ENCODE measurements around the gene GRM4. TPM values are rescaled to one million over a fixed set of nuclear protein-coding genes. Genes with fewer than 3 reads are reported as not detected.

The GRM4 gene
- total RNA-seq, 2 donors from 2014 or later: 0.07 TPM; not detected in 1

DNA sequence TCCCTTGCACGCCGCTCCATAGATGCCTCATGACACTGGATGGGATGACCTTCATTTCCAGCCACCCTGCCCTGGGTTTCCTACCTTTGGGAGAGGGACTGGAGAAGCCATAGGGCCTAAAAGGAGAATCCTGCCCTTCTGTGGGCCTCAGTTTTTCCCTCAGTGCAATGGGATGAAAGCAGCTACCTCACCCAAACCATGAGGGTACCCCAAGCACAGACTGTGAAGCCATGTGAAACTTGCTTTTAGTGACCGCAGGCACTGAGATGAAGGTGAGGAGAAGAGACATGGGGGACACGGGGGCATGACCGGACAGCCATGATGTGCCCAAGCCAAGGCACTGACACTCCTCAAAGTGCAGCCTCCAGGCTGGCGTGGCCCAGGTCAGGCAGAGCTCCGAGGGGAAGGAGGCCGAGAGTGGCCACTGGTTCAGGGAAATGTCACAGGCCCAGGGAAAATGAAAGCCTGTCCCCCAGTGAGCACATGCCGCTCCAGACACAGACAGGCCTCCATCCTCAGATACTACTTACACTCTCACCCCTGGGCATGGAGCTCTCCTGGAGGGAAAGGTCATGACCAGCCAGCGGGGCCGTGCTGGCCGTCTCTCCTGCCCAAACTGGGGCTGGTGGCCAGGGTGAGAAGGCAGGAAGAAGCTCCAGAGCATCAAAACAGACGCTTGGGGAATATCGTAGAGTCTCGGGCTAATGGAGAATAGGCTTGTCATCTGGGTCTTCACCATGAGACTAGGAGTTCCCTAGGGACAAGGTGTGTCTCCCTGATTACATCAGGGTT, 116.2 kb downstream of the GRM4 start:
- TF ChIP-seq, protein P1, sequence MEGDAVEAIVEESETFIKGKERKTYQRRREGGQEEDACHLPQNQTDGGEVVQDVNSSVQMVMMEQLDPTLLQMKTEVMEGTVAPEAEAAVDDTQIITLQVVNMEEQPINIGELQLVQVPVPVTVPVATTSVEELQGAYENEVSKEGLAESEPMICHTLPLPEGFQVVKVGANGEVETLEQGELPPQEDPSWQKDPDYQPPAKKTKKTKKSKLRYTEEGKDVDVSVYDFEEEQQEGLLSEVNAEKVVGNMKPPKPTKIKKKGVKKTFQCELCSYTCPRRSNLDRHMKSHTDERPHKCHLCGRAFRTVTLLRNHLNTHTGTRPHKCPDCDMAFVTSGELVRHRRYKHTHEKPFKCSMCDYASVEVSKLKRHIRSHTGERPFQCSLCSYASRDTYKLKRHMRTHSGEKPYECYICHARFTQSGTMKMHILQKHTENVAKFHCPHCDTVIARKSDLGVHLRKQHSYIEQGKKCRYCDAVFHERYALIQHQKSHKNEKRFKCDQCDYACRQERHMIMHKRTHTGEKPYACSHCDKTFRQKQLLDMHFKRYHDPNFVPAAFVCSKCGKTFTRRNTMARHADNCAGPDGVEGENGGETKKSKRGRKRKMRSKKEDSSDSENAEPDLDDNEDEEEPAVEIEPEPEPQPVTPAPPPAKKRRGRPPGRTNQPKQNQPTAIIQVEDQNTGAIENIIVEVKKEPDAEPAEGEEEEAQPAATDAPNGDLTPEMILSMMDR (IDR thresholded peaks at IDR 0.05): no peak
- H3K4me3 ChIP-seq: no peak overlapping the region
- no peaks in the 10 kb centered on the region for H3K27me3 ChIP-seq
- DNase-seq: no peak
- no peaks in the 10 kb centered on the region for H3K36me3 ChIP-seq
- intact Hi-C loops (cut with DNase I): loop anchor here (5.0 kb wide), 2 partner anchors 62 to 177 kb away; no protein-coding TSS in a partner anchor
- H3K4me1 ChIP-seq: no peaks in the 10 kb centered on the region
- no peak overlapping the region for H3K9ac ChIP-seq (ENCODE audit: low read depth in 2 of 2, low read length in 2 of 2)
- H3K27ac ChIP-seq: no peak overlapping the region
- H3K9me3 ChIP-seq: no peaks in the 10 kb centered on the region

DNA sequence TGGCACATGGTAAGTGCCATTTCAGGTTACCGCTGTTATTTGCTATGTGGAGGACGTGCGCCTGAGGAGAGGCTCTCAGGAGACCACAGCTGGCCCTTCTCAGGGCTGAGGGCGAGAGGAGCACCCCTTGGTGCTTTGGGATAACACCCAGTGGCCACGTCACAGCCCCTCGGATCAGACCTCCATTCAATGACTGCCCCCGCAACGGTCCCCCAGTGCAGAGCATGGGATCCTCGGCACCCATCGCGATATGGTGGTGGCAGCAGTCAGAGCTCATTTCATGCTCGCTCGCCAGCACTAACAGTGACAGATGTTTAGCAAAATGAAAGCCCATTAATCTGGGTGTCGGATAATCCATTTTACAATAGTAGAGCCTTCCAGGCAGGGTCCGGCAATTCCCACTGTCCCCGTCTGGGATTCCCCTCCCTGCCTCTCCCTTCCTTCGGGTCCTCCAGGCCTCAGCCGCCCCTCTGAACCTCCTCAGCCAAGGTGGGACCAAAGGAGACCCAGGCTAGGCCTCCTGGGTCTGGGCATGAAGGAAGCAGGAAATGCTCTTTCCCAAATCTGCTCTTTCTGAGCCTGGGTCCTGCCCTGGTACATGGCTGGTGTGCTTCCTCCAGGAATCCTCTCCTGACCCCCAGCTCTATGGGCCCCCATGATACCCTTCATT, 117.1 kb downstream of the GRM4 start:
- TF ChIP-seq, protein P1 (IDR thresholded peaks at IDR 0.05): no peak
- intact Hi-C loops (cut with DNase I): loop anchor here (5.0 kb wide), 2 partner anchors 62 to 177 kb away; no protein-coding TSS in a partner anchor
- H3K27ac ChIP-seq: no peak overlapping the region
- no peaks in the 10 kb centered on the region for H3K36me3 ChIP-seq
- DNase-seq: no peak
- H3K4me1 ChIP-seq: no peaks in the 10 kb centered on the region
- no peak overlapping the region for H3K9ac ChIP-seq (ENCODE audit: low read depth in 2 of 2, low read length in 2 of 2)
- no peak overlapping the region for H3K4me3 ChIP-seq
- H3K27me3 ChIP-seq: no peaks in the 10 kb centered on the region
- H3K9me3 ChIP-seq: no peaks in the 10 kb centered on the region

DNA sequence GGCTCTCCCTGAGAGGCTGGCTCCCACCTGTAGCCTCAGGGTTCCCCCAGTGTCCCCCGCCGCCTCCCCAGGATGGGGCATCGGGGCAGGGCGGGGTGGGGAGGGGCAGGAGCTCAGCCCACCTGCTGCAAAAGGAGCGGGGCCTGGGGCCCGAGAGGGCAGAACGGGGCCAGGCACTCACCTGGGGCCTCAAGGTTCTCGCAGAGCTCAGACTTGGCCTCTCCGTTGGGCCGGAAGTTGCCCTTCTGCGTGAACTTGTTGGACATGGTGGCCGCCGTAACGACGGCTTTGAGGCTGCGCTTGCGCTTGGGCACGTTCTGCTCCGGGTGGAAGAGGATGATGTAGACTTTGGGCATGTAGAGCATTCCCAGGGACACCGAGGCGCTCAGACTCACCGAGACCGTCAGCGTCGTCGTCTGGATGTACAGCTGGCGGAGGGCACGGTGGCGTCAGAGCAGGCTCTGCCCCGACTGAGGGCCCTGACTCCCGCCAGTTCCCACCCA, 117.9 kb downstream of the GRM4 start:
- no peaks in the 10 kb centered on the region for H3K27me3 ChIP-seq
- intact Hi-C loops (cut with DNase I): loop anchor here (2.0 to 5.0 kb wide), 3 partner anchors 61 to 257 kb away; no protein-coding TSS in a partner anchor
- no peaks in the 10 kb centered on the region for H3K9me3 ChIP-seq

DNA sequence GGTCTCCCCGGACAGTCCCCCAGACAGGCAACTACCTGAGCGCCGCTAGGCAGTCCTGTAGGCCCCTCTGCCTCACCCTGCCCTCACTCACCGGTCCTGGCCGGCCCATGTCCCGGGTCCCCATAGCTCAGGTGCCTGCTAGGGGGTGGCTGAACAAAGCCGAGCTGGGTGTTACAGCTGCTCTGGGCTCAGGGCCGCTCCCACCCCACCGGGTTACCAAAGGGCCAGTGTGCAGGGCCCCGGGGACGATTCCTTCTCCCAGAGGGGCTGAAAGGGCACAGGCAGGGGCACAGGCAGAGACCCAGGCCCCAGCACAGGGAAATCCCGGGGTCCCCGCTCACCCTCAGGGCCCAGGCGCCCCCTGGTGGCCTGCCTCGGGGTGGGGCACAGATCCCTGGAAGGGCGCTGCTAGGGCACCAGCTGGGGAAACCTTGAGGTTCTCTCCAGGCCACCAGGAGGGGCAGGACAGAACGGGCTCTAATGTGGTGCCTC, 118.4 kb downstream of the GRM4 start:
- no peak overlapping the region for H3K4me3 ChIP-seq
- H3K9me3 ChIP-seq: no peaks in the 10 kb centered on the region
- no peak overlapping the region for H3K27ac ChIP-seq
- peak; percentile 72 for DNase-seq
- H3K4me1 ChIP-seq: no peaks in the 10 kb centered on the region
- intact Hi-C loops (cut with DNase I): loop anchor here (2.0 to 5.0 kb wide), 3 partner anchors 60 to 257 kb away; no protein-coding TSS in a partner anchor
- no peaks in the 10 kb centered on the region for H3K27me3 ChIP-seq
- H3K36me3 ChIP-seq: no peaks in the 10 kb centered on the region
- no peak overlapping the region for H3K9ac ChIP-seq (ENCODE audit: low read depth in 2 of 2, low read length in 2 of 2)
- TF ChIP-seq, protein P1 (IDR thresholded peaks at IDR 0.05): peak; percentile 88

More for the DNA sequence above, 117.9 kb downstream of the GRM4 start:
- Histone ChIP-seq H3K9ac (ENCODE audit: low read depth in 2 of 2, low read length in 2 of 2) (no peak overlapping the region), H3K36me3 (no peaks in the 10 kb centered on the region), H3K4me1 (no peaks in the 10 kb centered on the region), H3K27ac (no peak overlapping the region), H3K4me3 (no peak overlapping the region)
- DNase-seq: no peak
- TF ChIP-seq, protein P1 (IDR thresholded peaks at IDR 0.05): peak; percentile 8

DNA sequence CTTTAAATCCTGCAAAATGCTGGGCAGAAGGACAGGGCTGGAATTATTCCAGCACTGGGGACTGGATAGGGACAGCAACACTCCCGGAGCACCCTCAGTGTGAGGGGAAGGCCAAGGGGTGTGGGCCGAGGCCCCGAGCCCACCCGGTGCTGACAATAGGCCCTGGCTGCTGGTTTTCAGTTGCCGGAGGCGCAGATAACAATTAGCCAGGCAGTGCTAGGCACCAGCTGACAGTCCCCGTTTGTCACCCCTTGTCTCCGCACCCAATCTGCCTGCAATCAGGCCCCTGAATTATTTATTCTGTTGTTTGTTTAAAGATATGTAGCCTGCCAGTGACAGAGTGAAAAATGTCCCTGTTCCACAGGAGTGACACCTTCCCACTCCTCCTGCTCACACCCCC, 120.0 kb downstream of the GRM4 start:
- Histone ChIP-seq H3K4me1 (no peaks in the 10 kb centered on the region), H3K27me3 (no peaks in the 10 kb centered on the region), H3K9me3 (no peaks in the 10 kb centered on the region), H3K9ac (ENCODE audit: low read depth in 2 of 2, low read length in 2 of 2) (no peak overlapping the region), H3K27ac (no peak overlapping the region), H3K36me3 (no peaks in the 10 kb centered on the region), H3K4me3 (no peak overlapping the region)
- TF ChIP-seq, protein P1 (IDR thresholded peaks at IDR 0.05): no peak
- no peak for DNase-seq
- intact Hi-C loops (cut with DNase I): loop anchor here (2.0 to 5.0 kb wide), 3 partner anchors 59 to 255 kb away; no protein-coding TSS in a partner anchor

Measured in colonic mucosa (tissue), 4 donors.